Measurements from ENCODE around the gene ZPLD1. TPM values are rescaled to one million over a fixed set of nuclear protein-coding genes. Genes with fewer than 3 reads are reported as not detected.

The ZPLD1 gene
- total RNA-seq, 1 experiment from 2014 or later = not detected

DNA sequence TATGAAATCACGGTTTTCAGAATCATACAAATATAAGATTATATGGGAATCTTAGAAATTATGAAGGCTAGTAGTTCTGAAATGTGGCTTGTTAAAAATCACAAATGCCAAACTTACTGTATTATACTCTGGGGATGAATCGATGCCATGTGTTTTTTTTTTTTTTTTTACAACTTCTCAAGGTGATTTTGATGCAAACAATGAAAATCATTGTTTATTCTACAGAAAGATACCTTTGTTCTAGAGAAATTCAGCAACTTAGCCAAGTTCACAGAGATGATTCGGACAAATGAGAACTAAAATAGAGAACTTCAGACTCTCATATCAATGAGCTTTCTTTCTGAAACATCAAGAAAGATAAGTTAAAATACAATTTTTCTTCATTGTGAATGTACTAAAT, 92.0 kb downstream of the ZPLD1 start:
- Histone ChIP-seq H3F3A (ENCODE audit: insufficient read depth, low read depth) (peaks cover 12% of the 10 kb centered on the region; the same call in 1 of the 2 replicates), H3K9me3 (ENCODE audit: insufficient read depth, low read depth) (peaks cover 16% of the 10 kb centered on the region; the same call in 1 of the 2 replicates), H2AFZ (no peak overlapping the region), H3K4me1 (replicated peaks; ENCODE audit: insufficient read depth) (peaks cover 19% of the 10 kb centered on the region), H3K4me3 (no peak overlapping the region), H3K79me2 (ENCODE audit: low read depth) (no peaks in the 10 kb centered on the region), H3K36me3 (ENCODE audit: low read depth) (no peaks in the 10 kb centered on the region), H3K4me2 (no peak overlapping the region), H3K27ac (no peak overlapping the region), H3K9me2 (ENCODE audit: insufficient read depth) (0 out of 2 replicates have a peak, but pooled peaks cover 4% of the 10 kb centered on the region), H3K27me3 (ENCODE audit: insufficient read depth, low read depth) (no peaks in the 10 kb centered on the region), H4K20me1 (ENCODE audit: insufficient read depth) (no peaks in the 10 kb centered on the region)
- BruUV-seq (replicated peaks) = no TSS peak
- intact Hi-C loops (cut with micrococcal nuclease; ENCODE audit: unreplicated experiment) = no loop called here
- POLR2A ChIA-PET (ENCODE audit: unreplicated experiment) = no interaction called here
- CTCF ChIA-PET = interaction anchor here (1.1 kb wide), 1 partner anchor 298 kb away, joined by 4 read pairs; no protein-coding TSS in a partner anchor
- no peak for TF ChIP-seq CTCF (conservative IDR thresholded peaks at IDR 0.05)
- no peak for TF ChIP-seq EZH2 (IDR thresholded peaks at IDR 0.05; ENCODE audit: low read depth)
- DNase-seq = no peak

DNA sequence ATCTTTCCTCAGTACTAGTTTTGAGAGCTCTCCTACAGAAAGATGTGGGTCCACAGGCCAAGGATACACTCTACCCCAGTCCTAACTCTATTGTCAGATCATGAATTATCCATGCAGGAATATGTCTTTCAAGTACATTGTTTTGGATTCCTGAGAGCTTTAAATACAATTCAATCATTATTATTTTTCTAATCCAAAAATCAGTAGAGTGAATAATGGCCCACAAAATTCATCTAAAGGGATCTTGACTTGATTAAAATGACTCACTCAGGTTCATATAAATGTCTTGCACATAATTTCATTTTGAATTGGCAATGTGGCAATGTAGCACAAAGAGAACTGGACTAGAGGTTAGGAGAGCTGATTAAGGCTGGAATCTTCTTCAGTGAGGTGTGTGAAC, 93.9 kb downstream of the ZPLD1 start:
- peaks cover 18% of the 10 kb centered on the region; the same call in 1 of the 2 replicates for H3K9me3 ChIP-seq (ENCODE audit: insufficient read depth, low read depth)
- intact Hi-C loops (cut with micrococcal nuclease; ENCODE audit: unreplicated experiment) = no loop called here
- H3K27me3 ChIP-seq (ENCODE audit: insufficient read depth, low read depth) = no peaks in the 10 kb centered on the region
- BruUV-seq (replicated peaks) = no TSS peak
- no peak overlapping the region for H3K27ac ChIP-seq
- H3K36me3 ChIP-seq (ENCODE audit: low read depth) = no peaks in the 10 kb centered on the region
- no peak overlapping the region for H2AFZ ChIP-seq
- H3F3A ChIP-seq (ENCODE audit: insufficient read depth, low read depth) = peaks cover 12% of the 10 kb centered on the region; the same call in 1 of the 2 replicates
- no peak for DNase-seq
- H3K9me2 ChIP-seq (ENCODE audit: insufficient read depth) = 0 out of 2 replicates have a peak, but pooled peaks cover 4% of the 10 kb centered on the region
- H4K20me1 ChIP-seq (ENCODE audit: insufficient read depth) = no peaks in the 10 kb centered on the region
- POLR2A ChIA-PET (ENCODE audit: unreplicated experiment) = no interaction called here
- TF ChIP-seq CTCF (conservative IDR thresholded peaks at IDR 0.05) (no peak), EZH2 (IDR thresholded peaks at IDR 0.05; ENCODE audit: low read depth) (no peak)
- no peak overlapping the region for H3K4me2 ChIP-seq
- no peak overlapping the region for H3K4me3 ChIP-seq
- CTCF ChIA-PET = interaction anchor here (0.7 kb wide), 1 partner anchor 60 kb away, joined by 6 read pairs; no protein-coding TSS in a partner anchor
- no peaks in the 10 kb centered on the region for H3K79me2 ChIP-seq (ENCODE audit: low read depth)
- H3K4me1 ChIP-seq (replicated peaks; ENCODE audit: insufficient read depth) = peaks cover 19% of the 10 kb centered on the region
